Neural crest cell (in vitro differentiated cells): ENCODE measurements around the gene SYCP2L. TPM values are rescaled to one million over a fixed set of nuclear protein-coding genes. Genes with fewer than 3 reads are reported as not detected.
"Not testable (repeated sequence)": the region's sequence is repeated elsewhere in the genome, so short reads cannot be mapped to it uniquely, and the experiment has no call there.

Experiments
- DNase-seq: peaks from one replicate; pipeline ENCODE4 v3.0.0; 2021; ENCODE audit warnings: low read depth, mixed read lengths, low spot score
- H3K27ac Mint-ChIP-seq: one replicate; pipeline ENCODE4 v1.8.0; 2021; ENCODE audit warnings: mild to moderate bottlenecking, mixed read lengths; ENCODE audit not compliant: unreplicated experiment
- H3K27me3 Mint-ChIP-seq: 2 replicates; pipeline ENCODE4 v1.8.0; 2021; ENCODE audit warnings: low read depth, mild to moderate bottlenecking, mixed read lengths
- H3K36me3 Mint-ChIP-seq: 2 replicates; pipeline ENCODE4 v1.8.0; 2021; ENCODE audit warnings: low read depth, mild to moderate bottlenecking, mixed read lengths
- H3K4me1 Mint-ChIP-seq: 2 replicates; pipeline ENCODE4 v1.8.0; 2021; ENCODE audit warnings: mixed read lengths
- H3K4me3 Mint-ChIP-seq: one replicate; pipeline ENCODE4 v1.8.0; 2021; ENCODE audit warnings: mild to moderate bottlenecking, mixed read lengths
- H3K9me3 Mint-ChIP-seq: 2 replicates; pipeline ENCODE4 v1.8.0; 2021; ENCODE audit warnings: mixed read lengths
- CTCF ChIP-seq: fragments of 200-600 bp; sonication (generic); conservative IDR thresholded peaks from 2 replicates; pipeline ENCODE4 v1.5.0; 2021; ENCODE audit warnings: antibody characterized with exemption, mild to moderate bottlenecking
- total RNA-seq: library from RNA; stranded (reverse); gene quantifications from 2 replicates; pipeline ENCODE4 v1.2.1, GENCODE V29; 2021

The SYCP2L gene
- total RNA-seq, 1 donor from 2014 or later, result 5.6 TPM

- H3K9me3 Mint-ChIP-seq, result no peaks in the 10 kb centered on the region
- H3K4me1 Mint-ChIP-seq, result no peaks in the 10 kb centered on the region
- H3K36me3 Mint-ChIP-seq, result peaks cover 8% of the 10 kb centered on the region
- no peak overlapping the region for H3K4me3 Mint-ChIP-seq
- H3K27me3 Mint-ChIP-seq, result no peaks in the 10 kb centered on the region
- DNase-seq, result no peak
- TF ChIP-seq CTCF, result no peak
- H3K27ac Mint-ChIP-seq, result no peak overlapping the region
Measured at GRCh38 chr6:11002176-11002575, 115.3 kb downstream of the SYCP2L start.

- not testable (repeated sequence) for DNase-seq, H3K4me3 Mint-ChIP-seq, H3K36me3 Mint-ChIP-seq, H3K4me1 Mint-ChIP-seq, H3K27ac Mint-ChIP-seq, H3K27me3 Mint-ChIP-seq, H3K9me3 Mint-ChIP-seq
Measured at GRCh38 chr6:11003297-11003696, 116.4 kb downstream of the SYCP2L start.

- Mint-ChIP-seq H3K36me3 (peaks cover 4% of the 10 kb centered on the region), H3K4me1 (no peaks in the 10 kb centered on the region), H3K27me3 (no peaks in the 10 kb centered on the region), H3K27ac (no peak overlapping the region), H3K4me3 (no peak overlapping the region), H3K9me3 (no peaks in the 10 kb centered on the region)
- no peak for TF ChIP-seq CTCF
- no peak for DNase-seq
Measured at GRCh38 chr6:11006061-11006460, 119.2 kb downstream of the SYCP2L start.

GRCh38 chr6:11007715-11008608 lies 121.1 kb downstream of the SYCP2L start:
- Mint-ChIP-seq H3K27ac (no peak overlapping the region), H3K36me3 (no peaks in the 10 kb centered on the region), H3K4me3 (no peak overlapping the region), H3K4me1 (no peaks in the 10 kb centered on the region), H3K27me3 (no peaks in the 10 kb centered on the region), H3K9me3 (no peaks in the 10 kb centered on the region)
- no peak for TF ChIP-seq CTCF
- no peak for DNase-seq

- H3K27ac Mint-ChIP-seq, result no peak overlapping the region
Measured at GRCh38 chr6:11008821-11009220, 122.0 kb downstream of the SYCP2L start.

More at GRCh38 chr6:11008821-11009220, 122.0 kb downstream of the SYCP2L start:
- no peaks in the 10 kb centered on the region for H3K36me3 Mint-ChIP-seq
- no peak for TF ChIP-seq CTCF
- DNase-seq, result no peak
- no peaks in the 10 kb centered on the region for H3K4me1 Mint-ChIP-seq
- no peak overlapping the region for H3K4me3 Mint-ChIP-seq
- no peaks in the 10 kb centered on the region for H3K9me3 Mint-ChIP-seq
- H3K27me3 Mint-ChIP-seq, result no peaks in the 10 kb centered on the region
